H1 (cell line): Measurements from ENCODE around the gene TBX6. TPM values are rescaled to one million over a fixed set of nuclear protein-coding genes. Genes with fewer than 3 reads are reported as not detected.

Source experiments
- CTCF ChIA-PET: fragments of 300-600 bp; sonication (Branson Sonifier 250); formaldehyde crosslinking; loops from one replicate; lab custom pipeline; 2021; ENCODE audit not compliant: partially characterized antibody; lab: Charles Lee
- POLR2A ChIA-PET: fragments of 300-600 bp; sonication (Branson Sonifier 250); formaldehyde crosslinking; loops from one replicate; lab custom pipeline; 2021; ENCODE audit warnings: inconsistent platforms; ENCODE audit not compliant: partially characterized antibody; lab: Charles Lee
- DNase-seq, 2 experiments: peaks; one replicate each; pipeline versions ENCODE4 v3.0.0 to v3.0.0-alpha.2; 2010 to 2022; ENCODE audit warnings: low spot score in 2 of 2, low read depth in 1 of 2, mixed read lengths in 1 of 2
- FAIRE-seq: peaks from 2 replicates; lab custom pipeline; 2011; peaks lifted over from hg19 to GRCh38; lab: Jason Lieb, UNC
- H2AFZ ChIP-seq: 2 replicates; pipeline ENCODE4 v1.8.1; 2012; ENCODE audit warnings: low read length, inconsistent platforms
- H2AK5ac ChIP-seq: 2 replicates; pipeline ENCODE4 v1.6.1; 2013; ENCODE audit warnings: low read depth, low read length
- H2BK120ac ChIP-seq: replicated peaks from 2 replicates; pipeline ENCODE3; 2013; ENCODE audit warnings: low read depth, low read length, inconsistent platforms
- H2BK12ac ChIP-seq: 2 replicates; pipeline ENCODE4 v1.6.1; 2013; ENCODE audit warnings: low read depth, low read length
- H2BK15ac ChIP-seq: 2 replicates; pipeline ENCODE4 v1.6.1; 2013; ENCODE audit warnings: low read length
- H2BK20ac ChIP-seq: 2 replicates; pipeline ENCODE4 v1.6.1; 2013; ENCODE audit warnings: low read length
- H2BK5ac ChIP-seq: 2 replicates; pipeline ENCODE4 v1.6.1; 2013; ENCODE audit warnings: low read depth, low read length
- H3K14ac ChIP-seq: 2 replicates; pipeline ENCODE4 v1.6.1; 2013; ENCODE audit warnings: inconsistent platforms; ENCODE audit not compliant: insufficient read length
- H3K18ac ChIP-seq: 2 replicates; pipeline ENCODE4 v1.6.1; 2013; ENCODE audit warnings: low read length; ENCODE audit errors: extremely low read depth
- H3K23ac ChIP-seq: 2 replicates; pipeline ENCODE4 v1.6.1; 2013; ENCODE audit warnings: inconsistent platforms; ENCODE audit not compliant: insufficient read length
- H3K23me2 ChIP-seq: 2 replicates; pipeline ENCODE4 v1.6.1; 2013; ENCODE audit warnings: low read depth, low read length
- H3K27ac ChIP-seq: 2 replicates; pipeline ENCODE4 v1.6.1; 2011; ENCODE audit warnings: low read depth, low read length, inconsistent platforms
- H3K27me3 ChIP-seq, 4 experiments: replicated peaks in 1 of 4; 1 replicate in 1 of 4; 2 replicates in 3 of 4; pipeline versions ENCODE4 v1.6.1 to v1.8.1; 2011 to 2013; ENCODE audit warnings: low read length in 3 of 4, mild to moderate bottlenecking in 3 of 4, inconsistent platforms in 2 of 4, mixed read lengths in 2 of 4, moderate library complexity in 1 of 4; ENCODE audit not compliant: control insufficient read depth in 3 of 4, insufficient read depth in 3 of 4; ENCODE audit errors: extremely low read depth in 1 of 4
- H3K36me3 ChIP-seq, 4 experiments: 2 replicates each; pipeline versions ENCODE4 v1.6.1 to v1.8.1; 2011 to 2013; ENCODE audit warnings: mild to moderate bottlenecking in 4 of 4, low read length in 3 of 4, moderate library complexity in 2 of 4, control low read depth in 1 of 4, inconsistent platforms in 1 of 4; ENCODE audit not compliant: insufficient read depth in 4 of 4, control insufficient read depth in 2 of 4
- H3K4ac ChIP-seq: replicated peaks from 2 replicates; pipeline ENCODE3; 2013; ENCODE audit warnings: low read length, low read depth, mixed read lengths, inconsistent platforms; ENCODE audit not compliant: insufficient read length
- H3K4me1 ChIP-seq, 4 experiments: replicated peaks in 1 of 4; 1 replicate in 1 of 4; 2 replicates in 3 of 4; pipeline versions ENCODE4 v1.6.1 to v1.8.1; 2011 to 2013; ENCODE audit warnings: low read length in 3 of 4, inconsistent platforms in 2 of 4, mixed read lengths in 1 of 4; ENCODE audit not compliant: insufficient read depth in 4 of 4, control insufficient read depth in 3 of 4
- H3K4me2 ChIP-seq, 2 experiments: 2 replicates each; pipeline versions ENCODE4 v1.6.1 to v1.8.1; 2011 to 2013; ENCODE audit warnings: low read depth in 2 of 2, low read length in 2 of 2, control low read depth in 1 of 2, inconsistent platforms in 1 of 2, mild to moderate bottlenecking in 1 of 2; ENCODE audit not compliant: insufficient read depth in 1 of 2
- H3K4me3 ChIP-seq, 4 experiments: fragments of 200-600, 300-600 bp in 1 of 4; sonication (generic), shearing (Covaris generic), sonication (Bioruptor Twin) in 1 of 4; 2 replicates each; pipeline versions ENCODE4 v1.5.1 to v1.8.1; 2011 to 2016; ENCODE audit warnings: low read length in 4 of 4, low read depth in 3 of 4, control low read depth in 2 of 4, inconsistent platforms in 2 of 4, mild to moderate bottlenecking in 2 of 4, mixed read lengths in 1 of 4, moderate library complexity in 1 of 4; ENCODE audit not compliant: insufficient read depth in 2 of 4; ENCODE audit errors: extremely low read depth in 1 of 4
- H3K56ac ChIP-seq: replicated peaks from 2 replicates; pipeline ENCODE3; 2013; ENCODE audit warnings: low read depth, mild to moderate bottlenecking, mixed read lengths, low read length, inconsistent platforms; ENCODE audit not compliant: insufficient read length
- H3K79me1 ChIP-seq: 2 replicates; pipeline ENCODE4 v1.6.1; 2013; ENCODE audit warnings: low read depth, low read length, control low read depth
- H3K79me2 ChIP-seq, 2 experiments: 2 replicates each; pipeline versions ENCODE4 v1.6.1 to v1.8.1; 2012 to 2013; ENCODE audit warnings: low read length in 2 of 2, mild to moderate bottlenecking in 2 of 2, inconsistent platforms in 1 of 2; ENCODE audit not compliant: insufficient read depth in 2 of 2, control insufficient read depth in 1 of 2
- H3K9ac ChIP-seq, 4 experiments: replicated peaks in 1 of 4; 1 replicate in 1 of 4; 2 replicates in 3 of 4; pipeline versions ENCODE4 v1.6.1 to v1.8.1; 2011 to 2013; ENCODE audit warnings: low read depth in 3 of 4, low read length in 3 of 4, control low read depth in 2 of 4, mild to moderate bottlenecking in 2 of 4, moderate library complexity in 2 of 4, inconsistent platforms in 1 of 4; ENCODE audit errors: extremely low read depth in 1 of 4
- H3K9me3 ChIP-seq, 2 experiments: 2 replicates each; pipeline versions ENCODE4 v1.6.1 to v1.8.1; 2012 to 2013; ENCODE audit warnings: mild to moderate bottlenecking in 2 of 2, moderate library complexity in 2 of 2, control low read depth in 1 of 2, inconsistent platforms in 1 of 2, low read depth in 1 of 2, low read length in 1 of 2, mixed read lengths in 1 of 2; ENCODE audit not compliant: insufficient read depth in 2 of 2
- H4K20me1 ChIP-seq, 2 experiments: replicated peaks in 1 of 2; 2 replicates each; pipeline versions ENCODE3 to v1.8.1; 2011 to 2013; ENCODE audit warnings: inconsistent platforms in 2 of 2, low read length in 2 of 2, mild to moderate bottlenecking in 1 of 2; ENCODE audit not compliant: insufficient read depth in 2 of 2, control insufficient read depth in 1 of 2
- H4K5ac ChIP-seq: 2 replicates; pipeline ENCODE4 v1.6.1; 2013; ENCODE audit warnings: low read length, low read depth, mixed read lengths, inconsistent platforms; ENCODE audit not compliant: insufficient read length
- H4K8ac ChIP-seq: 2 replicates; pipeline ENCODE4 v1.8.0; 2013; ENCODE audit warnings: mild to moderate bottlenecking, moderate library complexity, low read length, inconsistent platforms; ENCODE audit not compliant: insufficient read depth; ENCODE audit errors: extremely low read depth
- H4K91ac ChIP-seq: replicated peaks from 2 replicates; pipeline ENCODE3; 2013; ENCODE audit warnings: low read length, mixed read lengths, inconsistent platforms; ENCODE audit not compliant: insufficient read length
- ASH2L ChIP-seq: fragments of 200-600, 300-600 bp; sonication (generic); IDR thresholded peaks from one replicate; pipeline ENCODE4 v1.7.1; 2017; ENCODE audit warnings: low read length
- BRCA1 ChIP-seq: IDR thresholded peaks from 2 replicates; pipeline ENCODE4 v1.6.1; 2012; ENCODE audit warnings: low read depth, low read length, improper control_type of control experiment
- CTBP2 ChIP-seq: IDR thresholded peaks from 2 replicates; pipeline ENCODE4 v1.7.0; 2011; ENCODE audit warnings: borderline replicate concordance, mild to moderate bottlenecking, moderate library complexity, mixed read lengths, low read length; ENCODE audit not compliant: insufficient read depth, insufficient read length
- KDM4A ChIP-seq: IDR thresholded peaks from one replicate; pipeline ENCODE4 v1.7.1; 2012; ENCODE audit warnings: low read depth, mild to moderate bottlenecking, moderate library complexity, low read length, inconsistent platforms; ENCODE audit not compliant: severe bottlenecking
- SIN3A ChIP-seq, 2 experiments: IDR thresholded peaks in 1 of 2; conservative IDR thresholded peaks in 1 of 2; 2 replicates each; pipeline ENCODE4 v1.6.1; 2011 to 2012; ENCODE audit warnings: low read length in 2 of 2, improper control_type of control experiment in 1 of 2, low read depth in 1 of 2, mild to moderate bottlenecking in 1 of 2
- SP2 ChIP-seq: IDR thresholded peaks from 2 replicates; pipeline ENCODE4 v1.6.1; 2012; ENCODE audit warnings: mild to moderate bottlenecking, low read length, inconsistent platforms
- TAF1 ChIP-seq: IDR thresholded peaks from 2 replicates; pipeline ENCODE4 v1.6.1; 2011; ENCODE audit warnings: mild to moderate bottlenecking, low read depth, low read length
- TAF7 ChIP-seq: optimal IDR thresholded peaks from 2 replicates; pipeline ENCODE3; 2011; ENCODE audit warnings: low read depth, mild to moderate bottlenecking, inconsistent platforms, low read length, moderate library complexity, borderline replicate concordance
- TBP ChIP-seq: IDR thresholded peaks from 2 replicates; pipeline ENCODE4 v1.6.1; 2011; ENCODE audit warnings: low read depth, low read length, improper control_type of control experiment
- TEAD4 ChIP-seq: IDR thresholded peaks from 2 replicates; pipeline ENCODE4 v1.6.1; 2012; ENCODE audit warnings: low read depth, low read length, inconsistent platforms, mixed read lengths
- WGBS, 2 experiments: shearing (Covaris generic) in 1 of 2; methylation state at CpG; one replicate each; pipeline versions ENCODE4 v1.1.6 to v1.1.7; 2013 to 2015; ENCODE audit warnings: low lambda C conversion rate in 2 of 2, mixed read lengths in 2 of 2, inconsistent platforms in 1 of 2, low coverage in 1 of 2, missing lambda C conversion rate in 1 of 2; ENCODE audit not compliant: insufficient replicate concordance in 2 of 2, insufficient coverage in 1 of 2, insufficient read length in 1 of 2; ENCODE audit errors: extremely low coverage in 1 of 2, missing lambda C conversion rate in 1 of 2; 5-methylcytosine and 5-hydroxymethylcytosine counted together
- polyA plus RNA-seq, 7 experiments: library from polyadenylated mRNA; depleted of rRNA in 3 of 7; stranded (reverse) in 5 of 7; unstranded in 2 of 7; fragments of >200 nt in 5 of 7; fragments of 200-250 nt in 2 of 7; gene quantifications; 1 replicate in 5 of 7; 2 replicates in 1 of 7; 4 replicates in 1 of 7; pipeline versions ENCODE4 v1.2.1 to v1.2.3, GENCODE V29; 2011 to 2013; ENCODE audit warnings: missing spikeins in 2 of 7, mixed read lengths in 2 of 7
- total RNA-seq: library from RNA; stranded (reverse); fragmentation: NEBNext Ultra II Directional; extraction: Animal tissue kit (Norgen Biotek cat#: 25700); gene quantifications from 2 replicates; pipeline ENCODE4 v1.2.1, GENCODE V29; 2021
- TF ChIP-seq, protein P1 (sequence below): IDR thresholded peaks from 2 replicates; pipeline ENCODE4 v1.6.1; 2012; ENCODE audit warnings: inconsistent platforms

The TBX6 gene
- total and polyA plus RNA-seq, 2 of the 8 experiments (the other 6 are each of a cell fraction or from before 2014, with no cell fraction given), result 2.2 to 2.8 TPM

DNA sequence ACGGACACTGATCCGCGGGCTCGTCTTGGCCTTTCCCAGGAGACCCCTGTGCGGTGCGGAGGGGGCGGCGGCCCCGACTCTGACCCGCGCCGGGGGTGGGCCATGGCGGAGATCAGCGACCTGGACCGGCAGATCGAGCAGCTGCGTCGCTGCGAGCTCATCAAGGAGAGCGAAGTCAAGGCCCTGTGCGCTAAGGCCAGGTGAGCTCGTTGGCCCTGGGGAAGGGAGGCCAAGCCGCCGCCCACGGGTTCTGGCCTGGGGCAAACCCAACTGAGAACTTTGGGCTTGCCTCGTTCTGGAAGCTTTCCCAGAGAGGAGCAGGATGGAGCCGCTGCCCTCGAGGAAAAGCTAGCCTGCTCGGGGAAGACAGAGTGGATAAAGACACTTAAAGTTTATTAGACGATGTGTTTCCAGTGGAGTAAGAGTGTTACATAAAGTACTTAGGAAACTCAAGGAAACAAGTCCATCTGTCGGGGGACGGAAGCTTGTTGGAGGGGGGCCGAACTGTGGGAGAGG is 15.4 kb downstream of the TBX6 start:
- Histone ChIP-seq H3K79me1 (peaks cover 12% of the 10 kb centered on the region), H3K4me2 (peak overlapping the region; percentile 82 to 89), H3K9me3 (no peaks in the 10 kb centered on the region), H4K20me1 (peaks cover 12 to 25% of the 10 kb centered on the region in 2 experiments), H3K9ac (peak overlapping the region; percentile 79 to 85 (median 80)), H3K18ac (no peak overlapping the region), H3K79me2 (peaks cover 11 to 35% of the 10 kb centered on the region in 2 experiments), H3K4me1 (peaks cover 0 to 7% (median 1%) of the 10 kb centered on the region in 4 experiments; a peak in 2 of 7 replicates), H4K8ac (peak overlapping the region; percentile 69; the same call in 1 of the 2 replicates), H3K27ac (peak overlapping the region; percentile 24; the same call in 1 of the 2 replicates), H2BK5ac (peak overlapping the region; percentile 66; the same call in 1 of the 2 replicates), H2BK12ac (no peak overlapping the region), H2AFZ (no peak overlapping the region), H3K36me3 (peaks cover 12 to 40% (median 22%) of the 10 kb centered on the region in 4 experiments; a peak in 5 of 8 replicates), H3K4ac (peak overlapping the region; percentile 53), H2BK20ac (no peak overlapping the region), H3K56ac (peak overlapping the region; percentile 77), H3K23ac (no peak overlapping the region), H3K23me2 (peaks cover 7% of the 10 kb centered on the region; the same call in 1 of the 2 replicates), H3K14ac (no peak overlapping the region), H2AK5ac (no peak overlapping the region), H2BK15ac (no peak overlapping the region), H4K5ac (no peak overlapping the region), H4K91ac (no peak overlapping the region), H3K27me3 (no peaks in the 10 kb centered on the region), H2BK120ac (no peak overlapping the region), H3K4me3 (peak overlapping the region; percentile 85 to 95 (median 90))
- FAIRE-seq (no peak), DNase-seq (no peak)
- POLR2A ChIA-PET, result interaction anchor here (0.7 to 21.2 kb wide), 3 partner anchors 8 to 36 kb away, joined by 5 to 353 read pairs (median 151); partner anchors contain the start of genes ALDOA, TBX6 and YPEL3
- CTCF ChIA-PET, result interaction anchor here (1.0 to 2.1 kb wide), 6 partner anchors 9 to 36 kb away, joined by 4 to 21 read pairs (median 6); partner anchors contain the start of genes TBX6 and YPEL3
- 27% methylated on average over 11 of the region's 33 CpGs; no CpG with 5 or more reads in 1 of the 2 experiments for WGBS, 2 experiments
- TF ChIP-seq TEAD4, result no peak
- TF ChIP-seq KDM4A, result peak; percentile 32
- TF ChIP-seq, protein P1, sequence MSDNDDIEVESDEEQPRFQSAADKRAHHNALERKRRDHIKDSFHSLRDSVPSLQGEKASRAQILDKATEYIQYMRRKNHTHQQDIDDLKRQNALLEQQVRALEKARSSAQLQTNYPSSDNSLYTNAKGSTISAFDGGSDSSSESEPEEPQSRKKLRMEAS, result no peak
- TF ChIP-seq TBP, result no peak
- peak; percentile 11 for TF ChIP-seq ASH2L
- TF ChIP-seq SP2, result no peak
- no peak for TF ChIP-seq CTBP2
- TF ChIP-seq TAF7, result no peak
- no peak for TF ChIP-seq BRCA1
- no peak for TF ChIP-seq TAF1
- peak; percentile 16 to 73; a peak in 1 of 4 replicates for TF ChIP-seq SIN3A (conservative IDR thresholded peaks at IDR 0.05 in 1 of 2, IDR thresholded peaks at IDR 0.05 in 1 of 2; ENCODE audit: low read depth in 1 of 2, low read length in 2 of 2)
